Prostate gland (tissue), 2 donors: ENCODE results near the gene LRBA. TPM values are rescaled to one million over a fixed set of nuclear protein-coding genes. Genes with fewer than 3 reads are reported as not detected.

Experiments
- DNase-seq: peaks from one replicate; pipeline ENCODE4 v3.0.0-alpha.2; 2019; ENCODE audit warnings: low spot score
- H3K27ac ChIP-seq, 2 donors: fragments of 200-600 bp; sonication (generic); 2 replicates each; pipeline ENCODE4 v1.5.1; 2017 to 2019
- H3K27me3 ChIP-seq: fragments of 200-600 bp; sonication (generic); replicated peaks from 2 replicates; pipeline ENCODE4 v1.5.1; 2019; ENCODE audit not compliant: insufficient read depth
- H3K36me3 ChIP-seq, 2 donors: fragments of 200-600 bp; sonication (generic); 1 replicate in 1 of 2; 2 replicates in 1 of 2; pipeline versions ENCODE4 v1.5.1 to v1.8.1; 2017 to 2019
- H3K4me1 ChIP-seq: fragments of 200-600 bp; sonication (generic); replicated peaks from 2 replicates; pipeline ENCODE4 v1.5.1; 2019
- H3K4me3 ChIP-seq, 2 donors: fragments of 200-600 bp; sonication (generic); 2 replicates each; pipeline ENCODE4 v1.5.1; 2017 to 2019
- H3K9me3 ChIP-seq: fragments of 200-600 bp; sonication (generic); 2 replicates; pipeline ENCODE4 v1.5.1; 2017
- CTCF ChIP-seq, 4 experiments: fragments of 200-600 bp in 2 of 4; fragments of 450-650 bp in 2 of 4; sonication (generic) in 2 of 4; IDR thresholded peaks; 1 replicate in 3 of 4; 2 replicates in 1 of 4; pipeline ENCODE4 v1.5.1; 2016 to 2019; ENCODE audit warnings: antibody characterized with exemption in 4 of 4, mild to moderate bottlenecking in 2 of 4, moderate library complexity in 2 of 4
- POLR2A ChIP-seq: fragments of 450-650 bp; IDR thresholded peaks from one replicate; pipeline ENCODE4 v1.6.1; 2016; ENCODE audit warnings: antibody characterized with exemption, mild to moderate bottlenecking
- POLR2AphosphoS5 ChIP-seq: sonication (generic); formaldehyde crosslinking; IDR thresholded peaks from one replicate; pipeline ENCODE4 v1.6.1; 2017; ENCODE audit warnings: antibody characterized with exemption
- WGBS: methylation state at CpG from one replicate; pipeline ENCODE4 v1.1.5; 2018; 5-methylcytosine and 5-hydroxymethylcytosine counted together
- intact Hi-C: fragments of 100-400 bp; cut with DNase I; formaldehyde crosslinking; loops from one replicate; pipeline ENCODE4 v1.14.2; 2022
- total RNA-seq, 2 donors: library from RNA; depleted of rRNA; stranded (reverse); fragments of >200 nt; gene quantifications; one replicate each; pipeline ENCODE4 v1.1.0, GENCODE V29; 2016

LRBA gene
- total RNA-seq, 2 donors from 2014 or later, result 69.8 to 79.8 TPM

- H3K27me3 ChIP-seq, result no peaks in the 10 kb centered on the region
- 92% methylated on average over 2 of the region's 2 CpGs for WGBS
- TF ChIP-seq POLR2A (no peak), CTCF (IDR thresholded peaks at IDR 0.05) (no peak), POLR2AphosphoS5 (no peak)
- no peaks in the 10 kb centered on the region for H3K36me3 ChIP-seq
- no peak overlapping the region for H3K4me3 ChIP-seq
- no peak overlapping the region for H3K27ac ChIP-seq
- DNase-seq, result no peak
- no peaks in the 10 kb centered on the region for H3K4me1 ChIP-seq
- H3K9me3 ChIP-seq, result no peaks in the 10 kb centered on the region
- intact Hi-C loops, result no loop called here
These were observed 24.6 kb upstream of the LRBA start for GRCh38 chr4:151039733-151040132.

- no peaks in the 10 kb centered on the region for H3K4me1 ChIP-seq
- no peaks in the 10 kb centered on the region for H3K9me3 ChIP-seq
- TF ChIP-seq POLR2A (no peak), CTCF (IDR thresholded peaks at IDR 0.05) (no peak), POLR2AphosphoS5 (no peak)
- no peaks in the 10 kb centered on the region for H3K36me3 ChIP-seq
- DNase-seq, result no peak
- H3K4me3 ChIP-seq, result no peak overlapping the region
- WGBS, result 87% methylated on average over 9 of the region's 9 CpGs
- no peaks in the 10 kb centered on the region for H3K27me3 ChIP-seq
- H3K27ac ChIP-seq, result no peak overlapping the region
- intact Hi-C loops, result no loop called here
These were observed 23.5 kb upstream of the LRBA start for GRCh38 chr4:151038452-151039157.

GRCh38 chr4:151035911-151036310, 20.8 kb upstream of the LRBA start:
- Histone ChIP-seq H3K27ac (peak overlapping the region; percentile 32 to 65), H3K4me1 (no peaks in the 10 kb centered on the region), H3K36me3 (no peaks in the 10 kb centered on the region), H3K4me3 (no peak overlapping the region), H3K27me3 (no peaks in the 10 kb centered on the region), H3K9me3 (no peaks in the 10 kb centered on the region)
- no peak for TF ChIP-seq CTCF (IDR thresholded peaks at IDR 0.05)
- TF ChIP-seq POLR2AphosphoS5, result no peak
- TF ChIP-seq POLR2A, result no peak
- 69% methylated on average over 4 of the region's 4 CpGs for WGBS
- intact Hi-C loops, result no loop called here
- DNase-seq, result no peak

DNA sequence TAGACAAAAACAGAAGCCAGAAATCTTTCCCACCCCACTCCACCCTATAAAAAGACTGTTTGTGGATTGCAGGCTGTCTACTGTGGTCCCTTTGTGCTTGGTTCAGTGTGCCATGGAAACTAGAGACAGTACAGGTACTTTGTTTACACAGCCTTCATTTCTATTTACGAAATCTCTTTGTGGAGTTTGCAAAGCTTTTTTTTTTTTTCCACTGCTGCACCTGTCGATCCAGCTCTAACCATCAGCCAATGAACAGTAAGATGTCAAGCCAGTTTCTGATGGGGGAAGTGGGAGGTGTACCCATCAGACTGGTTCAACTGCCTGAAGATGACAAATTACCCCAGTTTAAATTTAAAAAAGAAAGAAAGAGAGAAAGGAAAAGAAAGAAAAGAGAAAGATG, 20.2 kb upstream of the LRBA start:
- TF ChIP-seq POLR2AphosphoS5 (peak; percentile 66), POLR2A (no peak)
- intact Hi-C loops, result no loop called here
- Histone ChIP-seq H3K4me3 (no peak overlapping the region), H3K27me3 (no peaks in the 10 kb centered on the region), H3K4me1 (no peaks in the 10 kb centered on the region), H3K27ac (peak overlapping the region; percentile 32 to 65), H3K9me3 (no peaks in the 10 kb centered on the region), H3K36me3 (no peaks in the 10 kb centered on the region)
- DNase-seq, result peak; percentile 38
- WGBS, result 35% methylated on average over 2 of the region's 2 CpGs

- DNase-seq, result no peak
- Histone ChIP-seq H3K36me3 (no peaks in the 10 kb centered on the region), H3K27ac (peak overlapping the region in 1 of 2 donors; percentile 65), H3K9me3 (no peaks in the 10 kb centered on the region), H3K4me1 (no peaks in the 10 kb centered on the region), H3K4me3 (no peak overlapping the region), H3K27me3 (no peaks in the 10 kb centered on the region)
- intact Hi-C loops, result no loop called here
- 42% methylated on average over 2 of the region's 2 CpGs for WGBS
- TF ChIP-seq POLR2AphosphoS5 (no peak), CTCF (IDR thresholded peaks at IDR 0.05) (no peak), POLR2A (no peak)
These were observed 19.7 kb upstream of the LRBA start for GRCh38 chr4:151034829-151035228.
